Measurements from ENCODE around the gene KCNG2.

The KCNG2 gene

GRCh38 chr18:79787865-79788733 lies 9.6 kb upstream of the KCNG2 start:
- Histone ChIP-seq H3K27ac (ENCODE audit: low read depth, low read length) (no peak overlapping the region), H3K4me3 (ENCODE audit: low read depth, low read length) (peak overlapping the region; percentile 45; the same call in 1 of the 2 replicates), H3K9ac (ENCODE audit: low read length) (no peak overlapping the region), H3K36me3 (ENCODE audit: control insufficient read depth, insufficient read depth, low read length) (no peaks in the 10 kb centered on the region), H3K9me3 (ENCODE audit: control insufficient read depth, insufficient read depth, low read depth, low read length) (no peaks in the 10 kb centered on the region), H3K4me1 (ENCODE audit: control insufficient read depth, insufficient read depth, low read length) (no peaks in the 10 kb centered on the region; the same call in 1 of the 2 replicates), H3K27me3 (ENCODE audit: control insufficient read depth, insufficient read depth, low read length) (peaks cover 93% of the 10 kb centered on the region)

GRCh38 chr18:79788734-79789085 lies 9.0 kb upstream of the KCNG2 start:
- peak overlapping the region; percentile 45; the same call in 1 of the 2 replicates for H3K4me3 ChIP-seq (ENCODE audit: low read depth, low read length)

GRCh38 chr18:79789091-79789891 lies 8.4 kb upstream of the KCNG2 start:
- H3K36me3 ChIP-seq (ENCODE audit: control insufficient read depth, insufficient read depth, low read length) = no peaks in the 10 kb centered on the region
- H3K9me3 ChIP-seq (ENCODE audit: control insufficient read depth, insufficient read depth, low read depth, low read length) = no peaks in the 10 kb centered on the region
- no peak overlapping the region for H3K27ac ChIP-seq (ENCODE audit: low read depth, low read length)
- H3K9ac ChIP-seq (ENCODE audit: low read length) = no peak overlapping the region
- H3K4me1 ChIP-seq (ENCODE audit: control insufficient read depth, insufficient read depth, low read length) = no peaks in the 10 kb centered on the region; the same call in 1 of the 2 replicates
- H3K27me3 ChIP-seq (ENCODE audit: control insufficient read depth, insufficient read depth, low read length) = peaks cover 86% of the 10 kb centered on the region
- H3K4me3 ChIP-seq (ENCODE audit: low read depth, low read length) = no peak overlapping the region

More at GRCh38 chr18:79788734-79789085, 9.0 kb upstream of the KCNG2 start:
- Histone ChIP-seq H3K27ac (ENCODE audit: low read depth, low read length) (no peak overlapping the region), H3K36me3 (ENCODE audit: control insufficient read depth, insufficient read depth, low read length) (no peaks in the 10 kb centered on the region), H3K4me1 (ENCODE audit: control insufficient read depth, insufficient read depth, low read length) (no peaks in the 10 kb centered on the region; the same call in 1 of the 2 replicates), H3K27me3 (ENCODE audit: control insufficient read depth, insufficient read depth, low read length) (peaks cover 91% of the 10 kb centered on the region), H3K9ac (ENCODE audit: low read length) (no peak overlapping the region), H3K9me3 (ENCODE audit: control insufficient read depth, insufficient read depth, low read depth, low read length) (no peaks in the 10 kb centered on the region)

- Histone ChIP-seq H3K27ac (ENCODE audit: low read depth, low read length) (no peak overlapping the region), H3K9ac (ENCODE audit: low read length) (no peak overlapping the region), H3K9me3 (ENCODE audit: control insufficient read depth, insufficient read depth, low read depth, low read length) (no peaks in the 10 kb centered on the region), H3K4me3 (ENCODE audit: low read depth, low read length) (no peak overlapping the region), H3K4me1 (ENCODE audit: control insufficient read depth, insufficient read depth, low read length) (no peaks in the 10 kb centered on the region), H3K27me3 (ENCODE audit: control insufficient read depth, insufficient read depth, low read length) (peaks cover 86% of the 10 kb centered on the region), H3K36me3 (ENCODE audit: control insufficient read depth, insufficient read depth, low read length) (no peaks in the 10 kb centered on the region)
These were observed 7.5 kb upstream of the KCNG2 start for GRCh38 chr18:79789901-79790890.

- Histone ChIP-seq H3K36me3 (ENCODE audit: control insufficient read depth, insufficient read depth, low read length) (no peaks in the 10 kb centered on the region), H3K27me3 (ENCODE audit: control insufficient read depth, insufficient read depth, low read length) (peaks cover 86% of the 10 kb centered on the region), H3K4me1 (ENCODE audit: control insufficient read depth, insufficient read depth, low read length) (no peaks in the 10 kb centered on the region), H3K9me3 (ENCODE audit: control insufficient read depth, insufficient read depth, low read depth, low read length) (no peaks in the 10 kb centered on the region), H3K4me3 (ENCODE audit: low read depth, low read length) (no peak overlapping the region), H3K27ac (ENCODE audit: low read depth, low read length) (no peak overlapping the region), H3K9ac (ENCODE audit: low read length) (no peak overlapping the region)
These were observed 6.5 kb upstream of the KCNG2 start for GRCh38 chr18:79790996-79791972.

GRCh38 chr18:79792096-79792987 lies 5.4 kb upstream of the KCNG2 start:
- peaks cover 86% of the 10 kb centered on the region for H3K27me3 ChIP-seq (ENCODE audit: control insufficient read depth, insufficient read depth, low read length)
- H3K9ac ChIP-seq (ENCODE audit: low read length) = no peak overlapping the region
- no peak overlapping the region for H3K27ac ChIP-seq (ENCODE audit: low read depth, low read length)
- H3K36me3 ChIP-seq (ENCODE audit: control insufficient read depth, insufficient read depth, low read length) = no peaks in the 10 kb centered on the region
- H3K4me3 ChIP-seq (ENCODE audit: low read depth, low read length) = no peak overlapping the region
- H3K9me3 ChIP-seq (ENCODE audit: control insufficient read depth, insufficient read depth, low read depth, low read length) = no peaks in the 10 kb centered on the region
- no peaks in the 10 kb centered on the region for H3K4me1 ChIP-seq (ENCODE audit: control insufficient read depth, insufficient read depth, low read length)

- H3K27me3 ChIP-seq (ENCODE audit: control insufficient read depth, insufficient read depth, low read length) = peaks cover 84% of the 10 kb centered on the region
- no peak overlapping the region for H3K4me3 ChIP-seq (ENCODE audit: low read depth, low read length)
- H3K4me1 ChIP-seq (ENCODE audit: control insufficient read depth, insufficient read depth, low read length) = peaks cover 2% of the 10 kb centered on the region; the same call in 1 of the 2 replicates
- H3K9me3 ChIP-seq (ENCODE audit: control insufficient read depth, insufficient read depth, low read depth, low read length) = no peaks in the 10 kb centered on the region
- H3K36me3 ChIP-seq (ENCODE audit: control insufficient read depth, insufficient read depth, low read length) = no peaks in the 10 kb centered on the region
- no peak overlapping the region for H3K27ac ChIP-seq (ENCODE audit: low read depth, low read length)
- no peak overlapping the region for H3K9ac ChIP-seq (ENCODE audit: low read length)
These were observed 4.8 kb upstream of the KCNG2 start for GRCh38 chr18:79792988-79793355.

GRCh38 chr18:79794846-79795245 lies 2.9 kb upstream of the KCNG2 start:
- no peak overlapping the region for H3K4me3 ChIP-seq (ENCODE audit: low read depth, low read length)
- peaks cover 10% of the 10 kb centered on the region; the same call in 1 of the 2 replicates for H3K4me1 ChIP-seq (ENCODE audit: control insufficient read depth, insufficient read depth, low read length)
- peaks cover 83% of the 10 kb centered on the region for H3K27me3 ChIP-seq (ENCODE audit: control insufficient read depth, insufficient read depth, low read length)
- no peaks in the 10 kb centered on the region for H3K9me3 ChIP-seq (ENCODE audit: control insufficient read depth, insufficient read depth, low read depth, low read length)
- no peak overlapping the region for H3K27ac ChIP-seq (ENCODE audit: low read depth, low read length)
- H3K36me3 ChIP-seq (ENCODE audit: control insufficient read depth, insufficient read depth, low read length) = no peaks in the 10 kb centered on the region
- no peak overlapping the region for H3K9ac ChIP-seq (ENCODE audit: low read length)

GRCh38 chr18:79795446-79795845 lies 2.3 kb upstream of the KCNG2 start:
- Histone ChIP-seq H3K36me3 (ENCODE audit: control insufficient read depth, insufficient read depth, low read length) (no peaks in the 10 kb centered on the region), H3K9ac (ENCODE audit: low read length) (no peak overlapping the region), H3K27ac (ENCODE audit: low read depth, low read length) (no peak overlapping the region), H3K27me3 (ENCODE audit: control insufficient read depth, insufficient read depth, low read length) (peaks cover 83% of the 10 kb centered on the region), H3K9me3 (ENCODE audit: control insufficient read depth, insufficient read depth, low read depth, low read length) (no peaks in the 10 kb centered on the region), H3K4me1 (ENCODE audit: control insufficient read depth, insufficient read depth, low read length) (peaks cover 10% of the 10 kb centered on the region; the same call in 1 of the 2 replicates), H3K4me3 (ENCODE audit: low read depth, low read length) (no peak overlapping the region)
